OCI-LY7 (cell line): Measurements from ENCODE around the gene AURKAIP1.

Experiments used
- EZH2phosphoT487 ChIP-seq: fragments of 200-600 bp; sonication (generic); IDR thresholded peaks from 2 replicates; pipeline ENCODE4 v1.6.1; 2018; ENCODE audit warnings: low read depth, borderline replicate concordance, mild to moderate bottlenecking, mixed run types, antibody characterized with exemption, low read length, moderate library complexity, mixed read lengths
- TF ChIP-seq, protein P1 (sequence below): fragments of 200-600 bp; sonication (generic); conservative IDR thresholded peaks from 2 replicates; pipeline ENCODE4 v1.5.1; 2014; ENCODE audit warnings: mild to moderate bottlenecking, antibody characterized with exemption, low read length, moderate library complexity, mixed read lengths

- TF ChIP-seq, protein P1, sequence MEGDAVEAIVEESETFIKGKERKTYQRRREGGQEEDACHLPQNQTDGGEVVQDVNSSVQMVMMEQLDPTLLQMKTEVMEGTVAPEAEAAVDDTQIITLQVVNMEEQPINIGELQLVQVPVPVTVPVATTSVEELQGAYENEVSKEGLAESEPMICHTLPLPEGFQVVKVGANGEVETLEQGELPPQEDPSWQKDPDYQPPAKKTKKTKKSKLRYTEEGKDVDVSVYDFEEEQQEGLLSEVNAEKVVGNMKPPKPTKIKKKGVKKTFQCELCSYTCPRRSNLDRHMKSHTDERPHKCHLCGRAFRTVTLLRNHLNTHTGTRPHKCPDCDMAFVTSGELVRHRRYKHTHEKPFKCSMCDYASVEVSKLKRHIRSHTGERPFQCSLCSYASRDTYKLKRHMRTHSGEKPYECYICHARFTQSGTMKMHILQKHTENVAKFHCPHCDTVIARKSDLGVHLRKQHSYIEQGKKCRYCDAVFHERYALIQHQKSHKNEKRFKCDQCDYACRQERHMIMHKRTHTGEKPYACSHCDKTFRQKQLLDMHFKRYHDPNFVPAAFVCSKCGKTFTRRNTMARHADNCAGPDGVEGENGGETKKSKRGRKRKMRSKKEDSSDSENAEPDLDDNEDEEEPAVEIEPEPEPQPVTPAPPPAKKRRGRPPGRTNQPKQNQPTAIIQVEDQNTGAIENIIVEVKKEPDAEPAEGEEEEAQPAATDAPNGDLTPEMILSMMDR = no peak
- TF ChIP-seq EZH2phosphoT487 = no peak
Measured at GRCh38 chr1:1355416-1355815, 19.6 kb downstream of the AURKAIP1 start.
